ENCODE results near the gene ACER2. TPM values are rescaled to one million over a fixed set of nuclear protein-coding genes. Genes with fewer than 3 reads are reported as not detected.
A peak's percentile ranks its signal among the peaks of the same experiment; 100 is the strongest.

The ACER2 gene
- polyA plus RNA-seq, 3 donors: 4.9 to 16.2 (median 10.9) TPM

- no peak for DNase-seq (ENCODE audit: low read depth in 3 of 3, low spot score in 2 of 3)
Measured at GRCh38 chr9:19446361-19446861, 37.6 kb downstream of the ACER2 start.

- no peak for DNase-seq (ENCODE audit: low read depth in 3 of 3, low spot score in 2 of 3)
Measured at GRCh38 chr9:19451240-19452087, 42.7 kb downstream of the ACER2 start.

GRCh38 chr9:19456426-19456825, 47.6 kb downstream of the ACER2 start:
- DNase-seq (ENCODE audit: low read depth in 3 of 3, low spot score in 2 of 3): no peak

GRCh38 chr9:19456996-19457692, 48.3 kb downstream of the ACER2 start:
- DNase-seq (ENCODE audit: low read depth in 3 of 3, low spot score in 2 of 3): peak; percentile 63 to 81 (median 65)

GRCh38 chr9:19457693-19458009, 48.8 kb downstream of the ACER2 start:
- no peak for DNase-seq (ENCODE audit: low read depth in 3 of 3, low spot score in 2 of 3)

- DNase-seq (ENCODE audit: low read depth in 3 of 3, low spot score in 2 of 3): no peak
Measured at GRCh38 chr9:19460243-19460642, 51.4 kb downstream of the ACER2 start.

GRCh38 chr9:19461135-19461534, 52.3 kb downstream of the ACER2 start:
- DNase-seq (ENCODE audit: low read depth in 3 of 3, low spot score in 2 of 3): no peak

GRCh38 chr9:19464061-19464763, 55.4 kb downstream of the ACER2 start:
- DNase-seq (ENCODE audit: low read depth in 3 of 3, low spot score in 2 of 3): no peak

GRCh38 chr9:19464764-19465585, 56.2 kb downstream of the ACER2 start:
- peak in 2 of 3 donors; percentile 45 to 53 for DNase-seq (ENCODE audit: low read depth in 3 of 3, low spot score in 2 of 3)

- DNase-seq (ENCODE audit: low read depth in 3 of 3, low spot score in 2 of 3): peak in 2 of 3 donors; percentile 37 to 68
Measured at GRCh38 chr9:19465586-19466279, 56.9 kb downstream of the ACER2 start.

GRCh38 chr9:19466280-19466639, 57.5 kb downstream of the ACER2 start:
- DNase-seq (ENCODE audit: low read depth in 3 of 3, low spot score in 2 of 3): no peak

- no peak for DNase-seq (ENCODE audit: low read depth in 3 of 3, low spot score in 2 of 3)
Measured at GRCh38 chr9:19469271-19469670, 60.5 kb downstream of the ACER2 start.

- no peak for DNase-seq (ENCODE audit: low read depth in 3 of 3, low spot score in 2 of 3)
Measured at GRCh38 chr9:19470567-19470966, 61.8 kb downstream of the ACER2 start.

- DNase-seq (ENCODE audit: low read depth in 3 of 3, low spot score in 2 of 3): no peak
Measured at GRCh38 chr9:19470981-19471650, 62.3 kb downstream of the ACER2 start.

- peak in 1 of 3 donors; percentile 38 for DNase-seq (ENCODE audit: low read depth in 3 of 3, low spot score in 2 of 3)
Measured at GRCh38 chr9:19471737-19472648, 63.2 kb downstream of the ACER2 start.

GRCh38 chr9:19473605-19474004, 64.8 kb downstream of the ACER2 start:
- DNase-seq (ENCODE audit: low read depth in 3 of 3, low spot score in 2 of 3): no peak

GRCh38 chr9:19479874-19480273, 71.1 kb downstream of the ACER2 start:
- no peak for DNase-seq (ENCODE audit: low read depth in 3 of 3, low spot score in 2 of 3)

- DNase-seq (ENCODE audit: low read depth in 3 of 3, low spot score in 2 of 3): no peak
Measured at GRCh38 chr9:19480345-19480744, 71.5 kb downstream of the ACER2 start.
